ENCODE data around the gene NOL7. TPM values are rescaled to one million over a fixed set of nuclear protein-coding genes. Genes with fewer than 3 reads are reported as not detected.

The NOL7 gene
- total RNA-seq, 4 donors from 2014 or later = 44.9 to 69.0 (median 63.8) TPM

DNA sequence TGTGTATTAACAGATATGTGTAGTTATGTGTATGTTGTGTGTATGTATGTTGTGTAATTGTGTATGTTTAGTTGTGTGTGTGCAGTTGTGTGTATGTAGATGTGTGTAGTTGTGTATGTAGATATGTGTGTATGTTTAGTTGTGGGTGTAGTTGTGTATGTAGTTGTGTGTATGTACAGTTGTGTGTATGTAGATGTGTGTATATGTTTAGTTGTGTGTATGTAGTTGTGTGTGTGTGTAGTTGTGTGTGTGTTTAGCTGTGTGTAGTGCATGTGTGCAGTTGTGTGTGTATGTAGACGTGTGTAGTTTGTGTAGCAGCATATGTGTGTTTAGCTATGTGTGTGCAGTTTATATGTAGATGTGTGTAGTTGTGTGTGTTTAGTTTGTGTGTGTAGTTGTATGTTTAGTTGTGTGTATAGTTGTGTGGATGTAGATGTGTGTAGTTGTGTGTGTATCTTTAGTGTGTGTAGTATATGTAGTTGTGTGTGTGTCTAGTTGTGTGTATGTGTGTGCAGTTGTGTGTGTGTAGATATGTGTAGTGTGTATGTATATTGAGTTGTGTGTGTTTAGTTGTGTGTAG, 24.5 kb upstream of the NOL7 start:
- no peak overlapping the region for H3K27ac ChIP-seq
- no peak overlapping the region for H3K4me3 ChIP-seq
- H3K9me3 ChIP-seq = no peaks in the 10 kb centered on the region
- DNase-seq (no peak), ATAC-seq (no peak)
- H3K36me3 ChIP-seq = peaks cover 2 to 69% of the 10 kb centered on the region in 2 donors
- no peak for TF ChIP-seq POLR2A (IDR thresholded peaks at IDR 0.05)
- TF ChIP-seq, protein P1, sequence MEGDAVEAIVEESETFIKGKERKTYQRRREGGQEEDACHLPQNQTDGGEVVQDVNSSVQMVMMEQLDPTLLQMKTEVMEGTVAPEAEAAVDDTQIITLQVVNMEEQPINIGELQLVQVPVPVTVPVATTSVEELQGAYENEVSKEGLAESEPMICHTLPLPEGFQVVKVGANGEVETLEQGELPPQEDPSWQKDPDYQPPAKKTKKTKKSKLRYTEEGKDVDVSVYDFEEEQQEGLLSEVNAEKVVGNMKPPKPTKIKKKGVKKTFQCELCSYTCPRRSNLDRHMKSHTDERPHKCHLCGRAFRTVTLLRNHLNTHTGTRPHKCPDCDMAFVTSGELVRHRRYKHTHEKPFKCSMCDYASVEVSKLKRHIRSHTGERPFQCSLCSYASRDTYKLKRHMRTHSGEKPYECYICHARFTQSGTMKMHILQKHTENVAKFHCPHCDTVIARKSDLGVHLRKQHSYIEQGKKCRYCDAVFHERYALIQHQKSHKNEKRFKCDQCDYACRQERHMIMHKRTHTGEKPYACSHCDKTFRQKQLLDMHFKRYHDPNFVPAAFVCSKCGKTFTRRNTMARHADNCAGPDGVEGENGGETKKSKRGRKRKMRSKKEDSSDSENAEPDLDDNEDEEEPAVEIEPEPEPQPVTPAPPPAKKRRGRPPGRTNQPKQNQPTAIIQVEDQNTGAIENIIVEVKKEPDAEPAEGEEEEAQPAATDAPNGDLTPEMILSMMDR (IDR thresholded peaks at IDR 0.05 in 4 of 5, conservative IDR thresholded peaks at IDR 0.05 in 1 of 5) = no peak
- no peaks in the 10 kb centered on the region for H3K4me1 ChIP-seq
- in situ Hi-C loops (cut with MboI; ENCODE audit: low sequenced_read_pairs in 4 of 4) (no loop called here), intact Hi-C loops (cut with DNase I; ENCODE audit: low total_unique reads) (no loop called here)
- no peaks in the 10 kb centered on the region for H3K27me3 ChIP-seq

DNA sequence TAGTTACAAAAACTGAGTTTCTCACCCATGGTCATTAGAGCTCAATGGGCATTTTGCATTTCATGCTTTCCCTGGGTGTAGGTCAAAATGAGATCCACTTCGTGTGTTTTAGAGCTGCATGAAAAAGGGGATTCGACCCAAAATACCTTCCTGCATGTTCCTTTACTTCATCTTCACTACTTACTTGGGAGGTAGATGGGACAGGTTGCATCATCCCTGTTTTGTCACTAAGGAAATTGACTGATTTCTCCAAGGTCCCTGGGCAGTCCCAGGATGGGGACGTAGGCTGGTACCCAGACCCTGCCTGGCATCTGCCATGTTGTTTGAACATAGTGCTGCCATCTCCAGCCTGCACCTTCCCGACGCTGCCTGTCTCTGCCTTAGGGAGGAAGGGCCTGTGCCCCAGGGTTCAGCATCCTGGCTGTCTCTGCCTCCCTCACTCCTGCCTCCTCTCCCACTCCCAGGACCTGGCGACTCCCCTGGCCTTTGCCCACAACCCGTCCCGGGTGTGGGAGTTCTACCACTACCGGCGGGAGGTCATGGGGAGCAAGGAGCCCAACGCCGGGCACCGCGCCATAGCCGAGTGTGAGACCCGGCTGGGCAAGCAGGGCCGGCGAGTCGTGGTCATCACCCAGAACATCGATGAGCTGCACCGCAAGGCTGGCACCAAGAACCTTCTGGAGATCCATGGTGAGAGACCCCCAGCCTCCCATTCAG, 23.8 kb upstream of the NOL7 start:
- no peaks in the 10 kb centered on the region for H3K9me3 ChIP-seq
- DNase-seq = no peak
- H3K4me3 ChIP-seq = no peak overlapping the region
- H3K4me1 ChIP-seq = no peaks in the 10 kb centered on the region
- H3K36me3 ChIP-seq = peaks cover 2 to 75% of the 10 kb centered on the region in 2 donors
- in situ Hi-C loops (cut with MboI; ENCODE audit: low sequenced_read_pairs in 4 of 4) (no loop called here), intact Hi-C loops (cut with DNase I; ENCODE audit: low total_unique reads) (no loop called here)
- H3K27me3 ChIP-seq = no peaks in the 10 kb centered on the region
- TF ChIP-seq, protein P1 (IDR thresholded peaks at IDR 0.05 in 4 of 5, conservative IDR thresholded peaks at IDR 0.05 in 1 of 5) = no peak
- TF ChIP-seq POLR2A (IDR thresholded peaks at IDR 0.05) = no peak
- no peak overlapping the region for H3K27ac ChIP-seq
- ATAC-seq = no peak

DNA sequence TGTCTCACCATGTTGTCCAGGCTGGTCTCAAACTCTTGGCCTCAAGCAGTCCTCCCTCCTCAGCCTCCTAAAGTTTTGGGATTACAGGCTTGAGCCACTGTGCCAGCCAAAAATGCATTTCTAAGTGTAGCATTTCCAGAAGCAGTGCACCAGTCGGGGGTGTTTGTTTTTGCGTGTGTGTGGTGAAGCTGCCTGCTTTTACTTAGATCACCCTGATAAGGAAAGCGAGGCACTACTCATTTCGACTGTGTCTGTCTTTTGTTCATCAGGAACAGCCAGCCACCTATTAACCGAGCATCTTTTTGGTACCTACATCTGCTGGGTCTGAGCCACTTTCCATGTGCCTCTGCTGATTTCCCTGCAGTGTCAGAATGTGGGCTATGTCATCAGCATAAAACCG, 22.0 kb upstream of the NOL7 start:
- Histone ChIP-seq H3K9me3 (no peaks in the 10 kb centered on the region), H3K27ac (no peak overlapping the region), H3K4me3 (no peak overlapping the region), H3K4me1 (no peaks in the 10 kb centered on the region), H3K36me3 (peaks cover 2 to 75% of the 10 kb centered on the region in 2 donors), H3K27me3 (no peaks in the 10 kb centered on the region)
- DNase-seq (no peak), ATAC-seq (no peak)
- TF ChIP-seq POLR2A (IDR thresholded peaks at IDR 0.05) = no peak
- TF ChIP-seq, protein P1 (IDR thresholded peaks at IDR 0.05 in 4 of 5, conservative IDR thresholded peaks at IDR 0.05 in 1 of 5) = no peak
- intact Hi-C loops (cut with DNase I; ENCODE audit: low total_unique reads) = no loop called here
- in situ Hi-C loops (cut with MboI; ENCODE audit: low sequenced_read_pairs in 4 of 4) = no loop called here

DNA sequence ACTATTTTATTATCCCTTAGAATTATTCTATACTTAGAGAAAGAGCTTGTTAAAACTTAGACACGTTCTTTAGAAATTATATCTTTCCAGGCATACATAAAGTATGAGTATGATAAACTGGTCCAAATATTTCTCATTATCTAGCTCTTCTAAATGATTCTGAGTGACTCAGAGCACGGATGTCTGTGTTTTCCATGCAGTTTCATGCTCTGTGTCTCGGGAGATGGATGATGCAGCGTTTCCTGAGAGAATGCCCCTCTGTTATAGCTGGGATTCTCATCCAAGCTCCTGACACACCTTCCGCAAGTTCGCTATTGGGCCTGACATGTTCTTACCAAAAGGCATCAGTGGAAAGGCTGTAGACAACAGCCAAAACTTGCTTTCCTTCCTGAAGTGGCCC, 21.4 kb upstream of the NOL7 start:
- no peak overlapping the region for H3K4me3 ChIP-seq
- H3K4me1 ChIP-seq = no peaks in the 10 kb centered on the region
- no peaks in the 10 kb centered on the region for H3K9me3 ChIP-seq
- ATAC-seq = no peak
- no peak for DNase-seq
- H3K27me3 ChIP-seq = no peaks in the 10 kb centered on the region
- H3K27ac ChIP-seq = no peak overlapping the region
- intact Hi-C loops (cut with DNase I; ENCODE audit: low total_unique reads) (no loop called here), in situ Hi-C loops (cut with MboI; ENCODE audit: low sequenced_read_pairs in 4 of 4) (no loop called here)
- peaks cover 2 to 76% of the 10 kb centered on the region in 2 donors for H3K36me3 ChIP-seq
- TF ChIP-seq, protein P1 (IDR thresholded peaks at IDR 0.05 in 4 of 5, conservative IDR thresholded peaks at IDR 0.05 in 1 of 5) = no peak
- no peak for TF ChIP-seq POLR2A (IDR thresholded peaks at IDR 0.05)

Data from gastrocnemius medialis (tissue), 4 donors.